ENCODE results near the gene CD83. TPM values are rescaled to one million over a fixed set of nuclear protein-coding genes. Genes with fewer than 3 reads are reported as not detected.

CD83 gene
- total and polyA plus RNA-seq, 2 donors (not counting 1 experiment from before 2014, with no cell fraction given), result 320 to 332 TPM

- peak overlapping the region; percentile 10 for H3K9ac ChIP-seq (ENCODE audit: low read length)
- no peaks in the 10 kb centered on the region for H3K27me3 Mint-ChIP-seq
- TF ChIP-seq CTCF (IDR thresholded peaks at IDR 0.05), result no peak
- no peak for TF ChIP-seq EZH2 (IDR thresholded peaks at IDR 0.05; ENCODE audit: borderline replicate concordance, insufficient read depth, low read depth, low read length, poor library complexity, severe bottlenecking)
- peaks cover 1 to 12% (median 9%) of the 10 kb centered on the region in 3 donors for H3K9me3 ChIP-seq (ENCODE audit: control extremely low read depth in 1 of 3, control insufficient read depth in 2 of 3, insufficient read depth in 1 of 3, low read length in 2 of 3)
- H3K4me1 Mint-ChIP-seq, result peaks cover 75% of the 10 kb centered on the region
- peak overlapping the region; percentile 85 for H3K4me3 Mint-ChIP-seq
- H3K36me3 ChIP-seq (replicated peaks in 1 of 2; ENCODE audit: control extremely low read depth in 1 of 2, control insufficient read depth in 1 of 2, extremely low read depth in 1 of 2, insufficient read depth in 2 of 2, low read length in 1 of 2), result no peaks in the 10 kb centered on the region
- H4K20me1 ChIP-seq (ENCODE audit: control insufficient read depth, insufficient read depth, low read length, poor library complexity, severe bottlenecking), result no peaks in the 10 kb centered on the region
- H3K4me3 ChIP-seq (ENCODE audit: control extremely low read depth in 1 of 5, extremely low read depth in 1 of 5, insufficient read depth in 1 of 5, low read depth in 2 of 5, low read length in 4 of 5), result peak overlapping the region in 1 of 5 experiments; percentile 11
- peaks cover 12% of the 10 kb centered on the region for H3K79me2 ChIP-seq (ENCODE audit: control insufficient read depth, insufficient read depth, low read length)
- H3K4me1 ChIP-seq (ENCODE audit: control insufficient read depth in 2 of 2, insufficient read depth in 2 of 2, low read length in 2 of 2), result peaks cover 51 to 57% of the 10 kb centered on the region in 2 donors
- no peak overlapping the region for H2AFZ ChIP-seq (ENCODE audit: insufficient read depth, low read depth, low read length, poor library complexity, severe bottlenecking)
- no peak for ATAC-seq (ENCODE audit: low read depth)
- H3K27ac Mint-ChIP-seq, result peak overlapping the region; percentile 96
- intact Hi-C loops (cut with micrococcal nuclease), result no loop called here
- no peak for DNase-seq
- no peaks in the 10 kb centered on the region for H3K9me3 Mint-ChIP-seq (ENCODE audit: insufficient read depth)
- peak overlapping the region; percentile 79 for H3K4me2 ChIP-seq (replicated peaks; ENCODE audit: low read depth, low read length, poor library complexity, severe bottlenecking)
- H3K27me3 ChIP-seq (replicated peaks in 1 of 4; ENCODE audit: control extremely low read depth in 1 of 4, control insufficient read depth in 3 of 4, insufficient read depth in 4 of 4, low read length in 3 of 4), result no peaks in the 10 kb centered on the region
- peak overlapping the region in 1 of 2 donors; percentile 99 for H3K27ac ChIP-seq (ENCODE audit: low read length in 2 of 2)
- POLR2A ChIA-PET, result interaction anchor here (1.1 to 6.4 kb wide), 3 partner anchors 11 to 12 kb away, joined by 3 to 131 read pairs (median 3); partner anchors contain the start of gene CD83
- CTCF ChIA-PET, result interaction anchor here (0.9 to 5.4 kb wide), 4 partner anchors 12 to 63 kb away, joined by 3 to 87 read pairs (median 6); no protein-coding TSS in a partner anchor
These were observed 10.6 kb upstream of the CD83 start for GRCh38 chr6:14107000-14107399.

GRCh38 chr6:14107711-14108494 is 9.7 kb upstream of the CD83 start:
- intact Hi-C loops (cut with micrococcal nuclease), result no loop called here
- Histone ChIP-seq H4K20me1 (ENCODE audit: control insufficient read depth, insufficient read depth, low read length, poor library complexity, severe bottlenecking) (no peaks in the 10 kb centered on the region), H3K9ac (ENCODE audit: low read length) (peak overlapping the region; percentile 64), H3K27me3 (replicated peaks in 1 of 4; ENCODE audit: control extremely low read depth in 1 of 4, control insufficient read depth in 3 of 4, insufficient read depth in 4 of 4, low read length in 3 of 4) (no peaks in the 10 kb centered on the region), H3K4me3 (ENCODE audit: control extremely low read depth in 1 of 5, extremely low read depth in 1 of 5, insufficient read depth in 1 of 5, low read depth in 2 of 5, low read length in 4 of 5) (peak overlapping the region in 2 of 5 experiments; percentile 40 to 55), H3K36me3 (replicated peaks in 1 of 2; ENCODE audit: control extremely low read depth in 1 of 2, control insufficient read depth in 1 of 2, extremely low read depth in 1 of 2, insufficient read depth in 2 of 2, low read length in 1 of 2) (no peaks in the 10 kb centered on the region), H3K4me1 (ENCODE audit: control insufficient read depth in 2 of 2, insufficient read depth in 2 of 2, low read length in 2 of 2) (peaks cover 45 to 50% of the 10 kb centered on the region in 2 donors), H3K4me2 (replicated peaks; ENCODE audit: low read depth, low read length, poor library complexity, severe bottlenecking) (peak overlapping the region; percentile 79), H2AFZ (ENCODE audit: insufficient read depth, low read depth, low read length, poor library complexity, severe bottlenecking) (no peak overlapping the region), H3K9me3 (ENCODE audit: control extremely low read depth in 1 of 3, control insufficient read depth in 2 of 3, insufficient read depth in 1 of 3, low read length in 2 of 3) (peaks cover 1 to 12% (median 9%) of the 10 kb centered on the region in 3 donors), H3K79me2 (ENCODE audit: control insufficient read depth, insufficient read depth, low read length) (peaks cover 11% of the 10 kb centered on the region), H3K27ac (ENCODE audit: low read length in 2 of 2) (peak overlapping the region; percentile 93 to 99)
- TF ChIP-seq CTCF (IDR thresholded peaks at IDR 0.05) (no peak), EZH2 (IDR thresholded peaks at IDR 0.05; ENCODE audit: borderline replicate concordance, insufficient read depth, low read depth, low read length, poor library complexity, severe bottlenecking) (no peak)
- POLR2A ChIA-PET, result interaction anchor here (0.7 to 6.4 kb wide), 10 partner anchors 10 to 1292 kb away, joined by 3 to 131 read pairs (median 4); partner anchors contain the start of gene CD83
- Mint-ChIP-seq H3K27ac (peak overlapping the region; percentile 96), H3K9me3 (ENCODE audit: insufficient read depth) (no peaks in the 10 kb centered on the region), H3K4me1 (peaks cover 72% of the 10 kb centered on the region), H3K27me3 (no peaks in the 10 kb centered on the region), H3K4me3 (peak overlapping the region; percentile 85)
- DNase-seq (peak; percentile 55), ATAC-seq (ENCODE audit: low read depth) (no peak)
- 65% methylated on average over 2 of the region's 5 CpGs for whole genome bisulfite sequencing (ENCODE audit: insufficient coverage)
- CTCF ChIA-PET, result interaction anchor here (0.9 to 5.4 kb wide), 8 partner anchors 8 to 41 kb away, joined by 3 to 87 read pairs (median 10); no protein-coding TSS in a partner anchor

Measured in B cell (primary cell).